ENCODE measurements around the gene NR0B1.

GRCh38 chrX:30307466-30307865 is 1.7 kb downstream of the NR0B1 start:
- TF ChIP-seq CTCF (IDR thresholded peaks at IDR 0.05) (no peak), POLR2A (IDR thresholded peaks at IDR 0.05) (no peak)

Data from gastroesophageal sphincter (tissue), 3 donors.